Central memory CD4-positive, alpha-beta T cell (primary cell): Measurements from ENCODE around the gene UBXN2A.
"Not testable (repeated sequence)": the region's sequence is repeated elsewhere in the genome, so short reads cannot be mapped to it uniquely, and the experiment has no call there.

Source experiments
- DNase-seq: peaks from one replicate; pipeline ENCODE4 v3.0.0; 2022

UBXN2A gene

GRCh38 chr2:24014902-24015301 is 74.6 kb downstream of the UBXN2A start:
- DNase-seq = not testable (repeated sequence)

- no peak for DNase-seq
Measured at GRCh38 chr2:24015562-24016375, 75.5 kb downstream of the UBXN2A start.

- DNase-seq = no peak
Measured at GRCh38 chr2:24016376-24016761, 76.1 kb downstream of the UBXN2A start.

GRCh38 chr2:24016853-24017703 is 76.8 kb downstream of the UBXN2A start:
- DNase-seq = no peak

- no peak for DNase-seq
Measured at GRCh38 chr2:24017711-24018110, 77.4 kb downstream of the UBXN2A start.

GRCh38 chr2:24018241-24018640 is 78.0 kb downstream of the UBXN2A start:
- DNase-seq = no peak

- DNase-seq = no peak
Measured at GRCh38 chr2:24019729-24020128, 79.5 kb downstream of the UBXN2A start.

GRCh38 chr2:24020244-24020643 is 80.0 kb downstream of the UBXN2A start:
- DNase-seq = no peak

- DNase-seq = no peak
Measured at GRCh38 chr2:24021122-24021998, 81.1 kb downstream of the UBXN2A start.

GRCh38 chr2:24022324-24022974 is 82.2 kb downstream of the UBXN2A start:
- DNase-seq = no peak

GRCh38 chr2:24022975-24023575 is 82.8 kb downstream of the UBXN2A start:
- DNase-seq = no peak

- no peak for DNase-seq
Measured at GRCh38 chr2:24024018-24024417, 83.8 kb downstream of the UBXN2A start.

- no peak for DNase-seq
Measured at GRCh38 chr2:24024996-24025663, 84.9 kb downstream of the UBXN2A start.

GRCh38 chr2:24026233-24026632 is 86.0 kb downstream of the UBXN2A start:
- DNase-seq = no peak

- no peak for DNase-seq
Measured at GRCh38 chr2:24038786-24039499, 98.7 kb downstream of the UBXN2A start.

GRCh38 chr2:24040511-24040910 is 100.2 kb downstream of the UBXN2A start:
- DNase-seq = no peak

- not testable (repeated sequence) for DNase-seq
Measured at GRCh38 chr2:24043133-24043532, 102.9 kb downstream of the UBXN2A start.

- DNase-seq = no peak
Measured at GRCh38 chr2:24045511-24046508, 105.5 kb downstream of the UBXN2A start.

GRCh38 chr2:24046599-24046929 is 106.3 kb downstream of the UBXN2A start:
- DNase-seq = no peak
